ENCODE data around the gene CCDC85C. TPM values are rescaled to one million over a fixed set of nuclear protein-coding genes. Genes with fewer than 3 reads are reported as not detected.

CCDC85C gene
- total RNA-seq, 6 donors from 2014 or later = 5.2 to 31.0 (median 20.4) TPM

GRCh38 chr14:99595034-99595433, 9.0 kb downstream of the CCDC85C start:
- Histone ChIP-seq H3K27me3 (no peaks in the 10 kb centered on the region), H3K4me3 (peak overlapping the region in 1 of 4 donors; percentile 2), H3K9me3 (no peaks in the 10 kb centered on the region), H3K36me3 (no peaks in the 10 kb centered on the region), H3K4me1 (peaks cover 66 to 92% (median 78%) of the 10 kb centered on the region in 4 donors), H3K27ac (peak overlapping the region; percentile 81 to 88 (median 84))
- ATAC-seq (ENCODE audit: low FRiP score in 2 of 2) = no peak
- 66 to 68% methylated on average over 9 of the region's 9 CpGs for WGBS, 2 donors
- no peak for TF ChIP-seq POLR2AphosphoS5 (IDR thresholded peaks at IDR 0.05)
- TF ChIP-seq POLR2A (IDR thresholded peaks at IDR 0.05) = no peak
- no peak for TF ChIP-seq CTCF (IDR thresholded peaks at IDR 0.05)
- TF ChIP-seq EP300 (IDR thresholded peaks at IDR 0.05) = no peak
- no peak for DNase-seq

GRCh38 chr14:99593971-99594841, 9.8 kb downstream of the CCDC85C start:
- H3K9me3 ChIP-seq = no peaks in the 10 kb centered on the region
- no peaks in the 10 kb centered on the region for H3K36me3 ChIP-seq
- H3K4me3 ChIP-seq = no peak overlapping the region
- DNase-seq (peak in 1 of 2 donors; percentile 21), ATAC-seq (ENCODE audit: low FRiP score in 2 of 2) (no peak)
- TF ChIP-seq POLR2AphosphoS5 (IDR thresholded peaks at IDR 0.05) = no peak
- no peak for TF ChIP-seq POLR2A (IDR thresholded peaks at IDR 0.05)
- TF ChIP-seq CTCF (IDR thresholded peaks at IDR 0.05) = no peak
- no peak for TF ChIP-seq EP300 (IDR thresholded peaks at IDR 0.05)
- H3K4me1 ChIP-seq = peaks cover 74 to 92% (median 79%) of the 10 kb centered on the region in 4 donors
- peak overlapping the region; percentile 81 to 88 (median 84) for H3K27ac ChIP-seq
- no peaks in the 10 kb centered on the region for H3K27me3 ChIP-seq
- 67% methylated on average over 7 to 9 of the region's 9 CpGs for WGBS, 2 donors

GRCh38 chr14:99592933-99593753, 10.9 kb downstream of the CCDC85C start:
- peak in 1 of 2 donors; percentile 83 for DNase-seq
- TF ChIP-seq EP300 (IDR thresholded peaks at IDR 0.05) (no peak), POLR2AphosphoS5 (IDR thresholded peaks at IDR 0.05) (no peak)
- Histone ChIP-seq H3K27me3 (no peaks in the 10 kb centered on the region), H3K4me1 (peaks cover 73 to 97% (median 81%) of the 10 kb centered on the region in 4 donors), H3K27ac (peak overlapping the region; percentile 69 to 88 (median 79)), H3K36me3 (no peaks in the 10 kb centered on the region), H3K9me3 (no peaks in the 10 kb centered on the region), H3K4me3 (no peak overlapping the region)
- 76 to 84% methylated on average over 15 to 34 of the region's 36 CpGs for WGBS, 2 donors
- no peak for ATAC-seq (ENCODE audit: low FRiP score in 2 of 2)

GRCh38 chr14:99592394-99592793, 11.6 kb downstream of the CCDC85C start:
- ATAC-seq (ENCODE audit: low FRiP score in 2 of 2) (no peak), DNase-seq (no peak)
- Histone ChIP-seq H3K9me3 (no peaks in the 10 kb centered on the region), H3K4me1 (peaks cover 70 to 91% (median 79%) of the 10 kb centered on the region in 4 donors), H3K27me3 (no peaks in the 10 kb centered on the region), H3K4me3 (no peak overlapping the region), H3K27ac (peak overlapping the region; percentile 69 to 88 (median 79)), H3K36me3 (no peaks in the 10 kb centered on the region)
- 81 to 86% methylated on average over 2 of the region's 2 CpGs for WGBS, 2 donors
- TF ChIP-seq CTCF (IDR thresholded peaks at IDR 0.05) (no peak), EP300 (IDR thresholded peaks at IDR 0.05) (no peak), POLR2AphosphoS5 (IDR thresholded peaks at IDR 0.05) (no peak), POLR2A (IDR thresholded peaks at IDR 0.05) (no peak)
